Skeletal muscle tissue (tissue), 4 donors: ENCODE data around the gene HDAC6. TPM values are rescaled to one million over a fixed set of nuclear protein-coding genes. Genes with fewer than 3 reads are reported as not detected.

ENCODE experiments used
- H3K27ac ChIP-seq: one replicate; pipeline ENCODE4 v1.7.0; 2013; ENCODE audit warnings: mild to moderate bottlenecking, low read depth, low read length, inconsistent platforms
- H3K27me3 ChIP-seq, 3 donors: one replicate each; pipeline ENCODE4 v1.7.0; 2013; ENCODE audit warnings: low read length in 3 of 3; ENCODE audit not compliant: control insufficient read depth in 3 of 3, insufficient read depth in 3 of 3
- H3K36me3 ChIP-seq, 3 donors: one replicate each; pipeline ENCODE4 v1.7.0; 2013; ENCODE audit warnings: low read length in 3 of 3; ENCODE audit not compliant: control insufficient read depth in 3 of 3, insufficient read depth in 3 of 3
- H3K4me1 ChIP-seq, 3 donors: one replicate each; pipeline ENCODE4 v1.7.0; 2013; ENCODE audit warnings: low read length in 3 of 3, mild to moderate bottlenecking in 3 of 3; ENCODE audit not compliant: control insufficient read depth in 3 of 3, insufficient read depth in 3 of 3
- H3K4me3 ChIP-seq, 3 donors: one replicate each; pipeline ENCODE4 v1.7.0; 2013; ENCODE audit warnings: low read length in 3 of 3
- H3K9ac ChIP-seq, 3 donors: one replicate each; pipeline ENCODE4 v1.7.0; 2013; ENCODE audit warnings: low read length in 3 of 3, mild to moderate bottlenecking in 3 of 3, moderate library complexity in 2 of 3, low read depth in 1 of 3
- H3K9me3 ChIP-seq, 3 donors: one replicate each; pipeline ENCODE4 v1.7.0; 2013; ENCODE audit warnings: low read length in 3 of 3; ENCODE audit not compliant: control insufficient read depth in 3 of 3
- total RNA-seq: library from RNA; depleted of rRNA; stranded (reverse); fragments of >200 nt; gene quantifications from one replicate; pipeline ENCODE4 v1.2.3, GENCODE V29; 2014
- donor health status: Osteomylitis.

HDAC6 gene
- total RNA-seq, 1 donor from 2014 or later: 79.3 TPM

GRCh38 chrX:48787505-48788443, 14.1 kb upstream of the HDAC6 start:
- H3K4me1 ChIP-seq: no peaks in the 10 kb centered on the region

GRCh38 chrX:48789366-48790220, 12.3 kb upstream of the HDAC6 start:
- H3K9me3 ChIP-seq: no peaks in the 10 kb centered on the region
- H3K9ac ChIP-seq: no peak overlapping the region
- H3K4me1 ChIP-seq: no peaks in the 10 kb centered on the region
- H3K27me3 ChIP-seq: peaks cover 0 to 8% (median 0%) of the 10 kb centered on the region in 3 donors
- no peaks in the 10 kb centered on the region for H3K36me3 ChIP-seq
- H3K27ac ChIP-seq: no peak overlapping the region
- H3K4me3 ChIP-seq: no peak overlapping the region

More at GRCh38 chrX:48787505-48788443, 14.1 kb upstream of the HDAC6 start:
- Histone ChIP-seq H3K9me3 (no peaks in the 10 kb centered on the region), H3K36me3 (no peaks in the 10 kb centered on the region), H3K27me3 (peaks cover 0 to 9% (median 0%) of the 10 kb centered on the region in 3 donors), H3K9ac (no peak overlapping the region), H3K4me3 (no peak overlapping the region), H3K27ac (no peak overlapping the region)

- H3K27me3 ChIP-seq: peaks cover 0 to 2% (median 0%) of the 10 kb centered on the region in 3 donors
- no peak overlapping the region for H3K4me3 ChIP-seq
- no peaks in the 10 kb centered on the region for H3K4me1 ChIP-seq
- no peaks in the 10 kb centered on the region for H3K9me3 ChIP-seq
- no peaks in the 10 kb centered on the region for H3K36me3 ChIP-seq
- no peak overlapping the region for H3K27ac ChIP-seq
- no peak overlapping the region for H3K9ac ChIP-seq
Measured at GRCh38 chrX:48790477-48790876, 11.4 kb upstream of the HDAC6 start.

GRCh38 chrX:48791063-48791820, 10.6 kb upstream of the HDAC6 start:
- H3K9ac ChIP-seq: no peak overlapping the region
- H3K4me3 ChIP-seq: no peak overlapping the region
- no peaks in the 10 kb centered on the region for H3K9me3 ChIP-seq
- no peaks in the 10 kb centered on the region for H3K4me1 ChIP-seq
- H3K36me3 ChIP-seq: no peaks in the 10 kb centered on the region
- H3K27ac ChIP-seq: no peak overlapping the region
- peaks cover 0 to 2% (median 0%) of the 10 kb centered on the region in 3 donors for H3K27me3 ChIP-seq

GRCh38 chrX:48792219-48792618, 9.6 kb upstream of the HDAC6 start:
- H3K36me3 ChIP-seq: no peaks in the 10 kb centered on the region
- H3K9me3 ChIP-seq: no peaks in the 10 kb centered on the region
- peaks cover 0 to 2% (median 0%) of the 10 kb centered on the region in 3 donors for H3K27me3 ChIP-seq
- no peak overlapping the region for H3K9ac ChIP-seq
- no peaks in the 10 kb centered on the region for H3K4me1 ChIP-seq
- no peak overlapping the region for H3K27ac ChIP-seq
- no peak overlapping the region for H3K4me3 ChIP-seq

- no peak overlapping the region for H3K27ac ChIP-seq
- H3K36me3 ChIP-seq: no peaks in the 10 kb centered on the region
- no peaks in the 10 kb centered on the region for H3K27me3 ChIP-seq
- H3K4me3 ChIP-seq: no peak overlapping the region
- no peaks in the 10 kb centered on the region for H3K4me1 ChIP-seq
- no peaks in the 10 kb centered on the region for H3K9me3 ChIP-seq
- H3K9ac ChIP-seq: no peak overlapping the region
Measured at GRCh38 chrX:48793935-48794334, 7.9 kb upstream of the HDAC6 start.

GRCh38 chrX:48794340-48794910, 7.4 kb upstream of the HDAC6 start:
- Histone ChIP-seq H3K4me3 (no peak overlapping the region), H3K4me1 (no peaks in the 10 kb centered on the region), H3K27me3 (no peaks in the 10 kb centered on the region), H3K9me3 (no peaks in the 10 kb centered on the region), H3K36me3 (no peaks in the 10 kb centered on the region), H3K9ac (no peak overlapping the region), H3K27ac (no peak overlapping the region)

GRCh38 chrX:48794911-48795515, 6.9 kb upstream of the HDAC6 start:
- no peaks in the 10 kb centered on the region for H3K4me1 ChIP-seq
- H3K9ac ChIP-seq: no peak overlapping the region
- H3K27me3 ChIP-seq: no peaks in the 10 kb centered on the region
- no peak overlapping the region for H3K4me3 ChIP-seq
- H3K9me3 ChIP-seq: no peaks in the 10 kb centered on the region
- H3K36me3 ChIP-seq: no peaks in the 10 kb centered on the region
- no peak overlapping the region for H3K27ac ChIP-seq

GRCh38 chrX:48798318-48798717, 3.5 kb upstream of the HDAC6 start:
- H3K27ac ChIP-seq: no peak overlapping the region
- peaks cover 0 to 5% (median 3%) of the 10 kb centered on the region in 3 donors for H3K36me3 ChIP-seq
- H3K9ac ChIP-seq: no peak overlapping the region
- no peak overlapping the region for H3K4me3 ChIP-seq
- H3K9me3 ChIP-seq: no peaks in the 10 kb centered on the region
- no peaks in the 10 kb centered on the region for H3K27me3 ChIP-seq
- peaks cover 11 to 16% (median 11%) of the 10 kb centered on the region in 3 donors for H3K4me1 ChIP-seq
